Endothelial cell of umbilical vein (primary cell): Measurements from ENCODE around the gene TBC1D3I. TPM values are rescaled to one million over a fixed set of nuclear protein-coding genes. Genes with fewer than 3 reads are reported as not detected.
"Not testable (repeated sequence)": the region's sequence is repeated elsewhere in the genome, so short reads cannot be mapped to it uniquely, and the experiment has no call there.

Experiments
- BruUV-seq: library from RNA; stranded (reverse); fragments of 400-500 nt; replicated peaks from 2 replicates; lab custom pipeline; 2021; lab: Mats Ljungman, UMichigan
- CTCF ChIA-PET: fragments of 300-600, 350-600 bp; sonication (Branson Sonifier 250); formaldehyde crosslinking; loops from one replicate; lab custom pipeline; 2021; ENCODE audit warnings: antibody characterized with exemption, inconsistent platforms; lab: Charles Lee
- POLR2A ChIA-PET: fragments of 300-600, 350-600 bp; sonication (Branson Sonifier 250); formaldehyde crosslinking; loops from one replicate; lab custom pipeline; 2021; ENCODE audit warnings: antibody characterized with exemption, inconsistent platforms; lab: Charles Lee
- DNase-seq: peaks from one replicate; pipeline ENCODE4 v3.0.0-alpha.2; 2011; ENCODE audit warnings: low read depth, low spot score
- FAIRE-seq: peaks from 2 replicates; lab custom pipeline; 2011; peaks lifted over from hg19 to GRCh38; lab: Jason Lieb, UNC
- H2AFZ ChIP-seq: 2 replicates; pipeline ENCODE4 v1.6.0; 2012; ENCODE audit warnings: low read depth, low read length, control low read depth, inconsistent platforms
- H3K27ac ChIP-seq: 2 replicates; pipeline ENCODE4 v1.5.1; 2011; ENCODE audit warnings: low read depth, mild to moderate bottlenecking, control low read depth, low read length, moderate library complexity; ENCODE audit not compliant: insufficient read depth
- H3K27me3 ChIP-seq, 2 experiments: 2 replicates each; pipeline versions ENCODE4 v1.6.0 to v1.6.1; 2011; ENCODE audit warnings: low read length in 2 of 2, mixed read lengths in 1 of 2; ENCODE audit not compliant: control insufficient read depth in 2 of 2, insufficient read depth in 2 of 2
- H3K36me3 ChIP-seq, 2 experiments: 2 replicates in 1 of 2; 3 replicates in 1 of 2; pipeline ENCODE4 v1.5.1; 2011; ENCODE audit warnings: low read length in 2 of 2, mild to moderate bottlenecking in 1 of 2, moderate library complexity in 1 of 2; ENCODE audit not compliant: control insufficient read depth in 2 of 2, insufficient read depth in 2 of 2; ENCODE audit errors: extremely low read depth in 1 of 2
- H3K4me1 ChIP-seq: 3 replicates; pipeline ENCODE4 v1.5.1; 2011; ENCODE audit warnings: mild to moderate bottlenecking, low read length; ENCODE audit not compliant: control insufficient read depth, insufficient read depth; ENCODE audit errors: extremely low read depth
- H3K4me2 ChIP-seq: 2 replicates; pipeline ENCODE4 v1.6.1; 2011; ENCODE audit warnings: low read length, control low read depth, mixed read lengths; ENCODE audit not compliant: insufficient read depth
- H3K4me3 ChIP-seq, 3 experiments: fragments of 200-600 bp in 1 of 3; sonication (generic), shearing (Covaris generic) in 1 of 3; replicated peaks in 1 of 3; 2 replicates each; pipeline ENCODE4 v1.5.1; 2011 to 2016; ENCODE audit warnings: control low read depth in 3 of 3, low read length in 3 of 3, mild to moderate bottlenecking in 2 of 3, inconsistent platforms in 1 of 3, low read depth in 1 of 3, moderate library complexity in 1 of 3; ENCODE audit not compliant: insufficient read depth in 1 of 3
- H3K79me2 ChIP-seq: 2 replicates; pipeline ENCODE4 v1.6.0; 2012; ENCODE audit warnings: low read length, inconsistent platforms; ENCODE audit not compliant: control insufficient read depth, insufficient read depth
- H3K9ac ChIP-seq: replicated peaks from 2 replicates; pipeline ENCODE3; 2011; ENCODE audit warnings: low read length, control low read depth; ENCODE audit not compliant: insufficient read depth; ENCODE audit errors: extremely low read depth
- H3K9me1 ChIP-seq: replicated peaks from 3 replicates; pipeline ENCODE4 v1.6.0; 2011; ENCODE audit warnings: mild to moderate bottlenecking, low read length; ENCODE audit not compliant: control insufficient read depth, insufficient read depth; ENCODE audit errors: extremely low read depth
- H3K9me3 ChIP-seq: replicated peaks from 2 replicates; pipeline ENCODE4 v1.5.1; 2012; ENCODE audit warnings: low read length, inconsistent platforms; ENCODE audit not compliant: control insufficient read depth, insufficient read depth
- H4K20me1 ChIP-seq: replicated peaks from 2 replicates; pipeline ENCODE3; 2011; ENCODE audit warnings: mild to moderate bottlenecking, low read length; ENCODE audit not compliant: control insufficient read depth, insufficient read depth; ENCODE audit errors: extremely low read depth
- dilution Hi-C: fragments of 300-500 bp; cut with MboI; formaldehyde crosslinking; loops from one replicate; pipeline ENCODE4 v1.15.0; 2019; ENCODE audit warnings: low sequenced_read_pairs; ENCODE audit not compliant: extremely low pct_ligation_motif_present
- intact Hi-C: fragments of 100-400 bp; cut with micrococcal nuclease; formaldehyde crosslinking; loops from one replicate; pipeline ENCODE4 v1.10.0; 2022
- polyA plus RNA-seq, 4 experiments: library from polyadenylated mRNA; depleted of rRNA in 3 of 4; stranded (reverse) in 3 of 4; unstranded in 1 of 4; fragments of >200 nt; gene quantifications; 2 replicates each; pipeline versions ENCODE4 v1.2.1 to v1.2.3, GENCODE V29; 2011 to 2012; ENCODE audit warnings: missing spikeins in 1 of 4
- total RNA-seq: library from RNA; stranded (reverse); gene quantifications from 2 replicates; pipeline ENCODE4 v1.2.3, GENCODE V29; 2021

TBC1D3I gene
- total and polyA plus RNA-seq, 2 donors (not counting 3 experiments of a cell fraction or from before 2014, with no cell fraction given) = 0.26 to 0.60 TPM

DNA sequence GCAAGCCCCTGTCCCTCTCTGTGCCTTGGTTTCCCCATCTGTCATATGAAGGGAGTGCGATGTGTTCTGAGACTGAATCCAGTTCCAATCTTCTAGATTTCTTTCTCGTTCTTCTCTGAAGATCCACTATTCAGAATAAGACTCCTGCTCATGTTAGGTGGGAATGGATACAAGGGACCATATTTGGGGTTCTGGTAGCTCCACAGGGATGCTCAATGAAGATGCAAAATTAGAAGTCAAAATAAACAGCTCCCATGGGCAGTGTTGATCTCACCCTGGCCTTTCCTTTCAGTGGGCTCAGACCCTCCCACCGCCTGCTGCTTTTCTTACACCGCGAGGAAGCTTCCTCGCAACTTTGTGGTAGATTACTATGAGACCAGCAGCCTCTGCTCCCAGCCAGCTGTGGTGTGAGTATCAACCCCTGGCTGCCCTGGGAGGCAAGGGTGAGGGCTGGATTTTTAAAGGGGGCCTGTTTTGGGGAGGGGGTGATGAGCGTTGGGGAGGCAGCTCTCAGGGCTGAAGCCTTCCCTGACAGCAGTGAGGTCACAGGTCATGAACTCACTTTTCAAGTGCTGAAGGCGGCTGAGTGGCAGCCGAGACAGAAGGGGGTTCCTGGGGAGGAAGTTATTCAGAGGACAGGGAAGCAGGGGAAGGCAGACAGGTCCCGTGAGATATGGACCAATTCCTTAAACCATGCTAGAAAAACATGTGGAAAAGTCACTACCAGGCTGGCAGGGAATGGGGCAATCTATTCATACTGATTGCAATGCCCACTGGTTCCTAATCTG is 52.7 kb downstream of the TBC1D3I start:
- H2AFZ ChIP-seq, POLR2A ChIA-PET: not testable (repeated sequence)

DNA sequence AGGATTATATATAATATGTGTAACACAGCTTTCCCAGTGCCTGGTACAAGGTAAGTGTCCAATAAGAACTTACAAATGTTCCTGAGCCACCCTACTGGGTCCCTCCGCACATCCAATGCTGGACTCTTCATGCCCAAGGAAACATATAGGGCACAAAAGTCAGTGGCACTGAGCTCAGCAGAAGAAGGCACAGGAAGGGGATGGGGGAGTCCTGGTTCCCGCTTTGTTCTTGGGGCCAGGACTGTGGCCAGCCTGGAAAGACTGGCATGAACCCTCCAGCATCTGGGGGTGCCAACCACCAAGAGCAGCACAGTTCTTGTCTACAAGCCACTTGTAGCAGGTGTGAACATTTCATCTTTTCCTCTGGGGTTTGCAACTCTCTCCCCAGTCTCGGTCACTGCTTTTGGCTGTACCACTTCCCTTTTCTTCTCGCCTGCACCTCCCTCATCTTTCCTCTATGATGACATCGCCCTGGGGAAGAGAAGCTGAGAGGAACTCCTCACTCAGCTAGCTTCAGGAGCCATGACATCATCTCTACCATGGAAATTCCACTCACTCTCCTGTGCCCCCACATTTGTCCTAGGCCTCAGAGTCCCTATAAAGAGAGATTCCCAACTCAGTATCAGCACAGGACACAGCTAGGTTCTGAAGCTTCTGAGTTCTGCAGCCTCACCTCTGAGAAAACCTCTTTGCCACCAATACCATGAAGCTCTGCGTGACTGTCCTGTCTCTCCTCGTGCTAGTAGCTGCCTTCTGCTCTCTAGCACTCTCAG is 53.7 kb downstream of the TBC1D3I start, which contains the start of gene CCL4L2:
TSS of gene CCL4L2 (plus strand) at position 625 of the 773 bp plus-strand sequence.
- H3K4me3 ChIP-seq, H3K9me3 ChIP-seq, BruUV-seq, intact Hi-C loops, H3K27ac ChIP-seq, CTCF ChIA-PET, H3K4me1 ChIP-seq, H3K79me2 ChIP-seq, H3K27me3 ChIP-seq, POLR2A ChIA-PET, H4K20me1 ChIP-seq, H3K4me2 ChIP-seq, H2AFZ ChIP-seq, dilution Hi-C loops, DNase-seq, H3K9me1 ChIP-seq, FAIRE-seq, H3K9ac ChIP-seq, H3K36me3 ChIP-seq: not testable (repeated sequence)

More for the DNA sequence above, 52.7 kb downstream of the TBC1D3I start:
- H3K36me3 ChIP-seq, CTCF ChIA-PET, H3K9ac ChIP-seq, H3K4me2 ChIP-seq, H3K4me1 ChIP-seq, FAIRE-seq, H3K27ac ChIP-seq, H3K79me2 ChIP-seq, dilution Hi-C loops, DNase-seq, H3K9me3 ChIP-seq, BruUV-seq, H3K4me3 ChIP-seq, H4K20me1 ChIP-seq, H3K27me3 ChIP-seq, H3K9me1 ChIP-seq, intact Hi-C loops: not testable (repeated sequence)
